Activated CD4-positive, alpha-beta memory T cell treated with anti-CD3 and anti-CD28 coated beads, Interleukin-2, amount 10 ng/mL, durations not matched to agents 7 days and 5 days (primary cell): ENCODE data around the gene TM6SF1. TPM values are rescaled to one million over a fixed set of nuclear protein-coding genes. Genes with fewer than 3 reads are reported as not detected.

ENCODE experiments used
- CTCF ChIA-PET: fragments of 350-600 bp; sonication (Branson Sonifier 250); formaldehyde crosslinking; loops from one replicate; lab custom pipeline; 2021; ENCODE audit warnings: antibody characterized with exemption, inconsistent platforms; lab: Charles Lee
- POLR2A ChIA-PET: fragments of 350-600 bp; sonication (Branson Sonifier 250); formaldehyde crosslinking; loops from one replicate; lab custom pipeline; 2021; ENCODE audit warnings: antibody characterized with exemption; lab: Charles Lee
- DNase-seq: peaks from one replicate; pipeline ENCODE4 v3.0.0-alpha.2; 2020
- H3K27ac Mint-ChIP-seq: one replicate; pipeline ENCODE4 v1.8.0; 2021; ENCODE audit warnings: mild to moderate bottlenecking, mixed read lengths
- H3K27me3 Mint-ChIP-seq: one replicate; pipeline ENCODE4 v1.8.0; 2021; ENCODE audit warnings: mixed read lengths
- H3K36me3 Mint-ChIP-seq: one replicate; pipeline ENCODE4 v1.8.0; 2021; ENCODE audit warnings: low read depth, mixed read lengths
- H3K4me1 Mint-ChIP-seq: one replicate; pipeline ENCODE4 v1.8.0; 2021; ENCODE audit warnings: mixed read lengths
- H3K4me3 Mint-ChIP-seq: one replicate; pipeline ENCODE4 v1.8.0; 2021; ENCODE audit warnings: mild to moderate bottlenecking, mixed read lengths
- H3K9me3 Mint-ChIP-seq: one replicate; pipeline ENCODE4 v1.8.0; 2021; ENCODE audit warnings: mixed read lengths
- total RNA-seq, 2 experiments: library from RNA; stranded (reverse); gene quantifications; one replicate each; pipeline ENCODE4 v1.2.3, GENCODE V29; 2021

The TM6SF1 gene
- total RNA-seq, 2 experiments from 2014 or later, result 20.4 to 22.0 TPM

DNA sequence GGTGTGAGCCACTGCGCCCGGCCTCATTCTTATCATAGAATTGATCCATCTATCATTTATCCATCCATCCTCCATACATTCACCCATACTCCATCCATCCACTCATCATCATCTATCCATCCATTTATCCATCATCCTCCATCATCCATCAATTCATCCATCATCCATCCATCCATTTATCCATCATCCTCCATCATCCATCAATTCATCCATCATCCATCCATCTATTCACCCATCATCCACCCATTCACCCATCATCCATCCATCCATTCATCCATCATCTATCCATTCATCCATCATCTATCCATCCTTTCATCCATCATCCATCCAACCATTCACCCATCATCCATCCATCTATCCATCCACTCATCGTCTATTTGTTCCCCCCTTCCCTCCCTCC, 3.7 kb downstream of the TM6SF1 start:
- no peak overlapping the region for H3K27ac Mint-ChIP-seq
- ChIA-PET CTCF (no interaction called here), POLR2A (no interaction called here)
- H3K9me3 Mint-ChIP-seq, result no peaks in the 10 kb centered on the region
- DNase-seq, result no peak
- no peak overlapping the region for H3K4me3 Mint-ChIP-seq
- H3K36me3 Mint-ChIP-seq, result peaks cover 56% of the 10 kb centered on the region
- H3K27me3 Mint-ChIP-seq, result peaks cover 23% of the 10 kb centered on the region
- H3K4me1 Mint-ChIP-seq, result peaks cover 38% of the 10 kb centered on the region

DNA sequence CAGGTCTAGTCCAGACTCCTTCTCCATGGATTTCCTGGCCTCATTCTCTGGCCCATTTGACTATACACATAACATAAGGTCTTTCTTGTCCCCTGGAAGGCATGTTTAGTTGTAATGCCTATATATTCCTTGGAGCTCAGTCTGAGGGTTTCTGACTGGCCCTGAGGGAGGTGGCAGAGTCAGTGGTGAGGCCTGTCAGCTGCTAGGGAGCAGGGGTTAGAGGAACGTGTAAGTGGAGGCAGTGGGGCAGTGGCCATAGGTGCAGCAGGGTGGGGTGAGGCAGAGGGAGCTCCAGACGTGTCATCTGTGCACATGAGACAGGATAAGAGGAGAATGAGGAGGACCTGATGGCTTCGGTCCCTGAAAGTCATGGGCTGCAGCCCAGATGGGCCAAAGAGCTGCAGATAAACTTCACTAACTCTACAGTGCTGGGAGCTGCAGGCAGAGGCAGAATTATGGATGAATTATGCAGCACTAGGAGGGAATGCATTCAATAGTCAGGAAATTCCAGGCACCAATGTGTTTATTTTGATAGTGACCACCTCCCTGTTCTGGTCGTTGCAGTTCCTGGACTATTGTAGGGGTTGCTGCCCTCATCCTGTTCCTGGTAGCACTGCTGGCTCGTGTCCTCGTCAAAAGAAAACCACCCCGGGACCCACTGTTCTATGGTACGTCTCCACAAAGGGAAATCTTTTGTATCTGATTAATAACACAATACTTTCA, 4.9 kb downstream of the TM6SF1 start:
- no peak for DNase-seq
- Mint-ChIP-seq H3K4me1 (peaks cover 36% of the 10 kb centered on the region), H3K27me3 (peaks cover 18% of the 10 kb centered on the region), H3K9me3 (no peaks in the 10 kb centered on the region), H3K27ac (no peak overlapping the region), H3K4me3 (no peak overlapping the region), H3K36me3 (peaks cover 51% of the 10 kb centered on the region)
- ChIA-PET POLR2A (no interaction called here), CTCF (no interaction called here)

DNA sequence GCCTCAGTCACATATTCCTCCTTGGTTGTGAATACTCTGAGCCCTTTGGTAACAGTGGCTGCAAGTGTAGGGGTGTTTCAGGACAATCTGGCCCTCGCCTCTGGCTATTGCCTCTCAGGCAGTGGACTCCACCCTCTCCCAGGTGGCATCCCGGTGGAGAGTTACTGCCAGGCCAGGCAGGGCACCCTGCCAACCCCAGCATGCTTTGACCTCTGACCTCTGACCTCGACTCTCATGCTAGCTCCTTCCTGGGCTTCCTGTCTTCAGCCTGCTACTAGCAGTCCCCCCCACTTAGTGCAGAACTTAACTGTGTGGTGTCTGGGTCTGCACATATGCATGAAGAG, 5.5 kb downstream of the TM6SF1 start:
- H3K4me1 Mint-ChIP-seq, result peaks cover 36% of the 10 kb centered on the region
- no peaks in the 10 kb centered on the region for H3K9me3 Mint-ChIP-seq
- peaks cover 51% of the 10 kb centered on the region for H3K36me3 Mint-ChIP-seq
- ChIA-PET CTCF (no interaction called here), POLR2A (no interaction called here)
- DNase-seq, result no peak
- H3K27me3 Mint-ChIP-seq, result peaks cover 18% of the 10 kb centered on the region
- no peak overlapping the region for H3K4me3 Mint-ChIP-seq
- no peak overlapping the region for H3K27ac Mint-ChIP-seq

DNA sequence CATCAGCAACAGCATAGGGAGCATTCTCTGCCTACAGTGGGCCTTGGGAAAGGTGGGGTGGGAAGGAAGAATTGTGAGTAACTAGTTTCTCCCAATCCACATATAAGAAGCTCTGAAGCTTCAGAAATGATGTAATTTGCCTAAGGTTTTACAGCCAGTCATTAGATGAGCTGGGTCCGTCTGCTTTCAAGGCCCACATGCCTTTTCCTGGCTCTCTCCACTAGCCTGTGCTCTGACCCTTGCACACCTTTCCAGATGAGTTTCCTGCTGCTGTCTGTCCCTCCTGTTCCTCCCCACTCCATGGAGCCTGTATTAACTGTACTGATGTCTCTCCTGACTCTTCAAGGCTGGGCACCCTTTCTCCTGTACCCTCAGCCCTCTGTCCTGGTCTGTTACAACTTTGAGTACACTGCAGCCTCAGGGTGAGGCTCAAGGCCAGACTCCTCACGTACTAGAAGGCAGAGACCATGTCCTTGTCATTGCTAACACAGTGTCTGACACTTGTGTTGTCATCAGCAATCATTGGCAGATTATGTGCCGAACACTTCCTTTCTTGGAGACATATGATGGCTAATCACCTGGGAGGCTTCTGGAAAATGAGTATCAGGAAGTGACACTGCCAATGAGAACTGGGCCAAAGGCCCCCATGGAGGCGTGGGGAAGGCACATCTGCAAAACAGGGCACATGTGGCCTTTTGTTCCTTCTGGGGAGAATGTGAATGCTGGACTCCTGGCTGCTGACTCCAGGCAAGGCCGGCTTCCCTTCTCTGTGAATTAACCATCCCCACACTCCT, 6.6 kb downstream of the TM6SF1 start:
- Mint-ChIP-seq H3K4me3 (no peak overlapping the region), H3K4me1 (peaks cover 24% of the 10 kb centered on the region), H3K27ac (no peak overlapping the region), H3K36me3 (peaks cover 41% of the 10 kb centered on the region), H3K9me3 (no peaks in the 10 kb centered on the region), H3K27me3 (peaks cover 11% of the 10 kb centered on the region)
- POLR2A ChIA-PET, result no interaction called here
- DNase-seq, result no peak
- CTCF ChIA-PET, result no interaction called here

DNA sequence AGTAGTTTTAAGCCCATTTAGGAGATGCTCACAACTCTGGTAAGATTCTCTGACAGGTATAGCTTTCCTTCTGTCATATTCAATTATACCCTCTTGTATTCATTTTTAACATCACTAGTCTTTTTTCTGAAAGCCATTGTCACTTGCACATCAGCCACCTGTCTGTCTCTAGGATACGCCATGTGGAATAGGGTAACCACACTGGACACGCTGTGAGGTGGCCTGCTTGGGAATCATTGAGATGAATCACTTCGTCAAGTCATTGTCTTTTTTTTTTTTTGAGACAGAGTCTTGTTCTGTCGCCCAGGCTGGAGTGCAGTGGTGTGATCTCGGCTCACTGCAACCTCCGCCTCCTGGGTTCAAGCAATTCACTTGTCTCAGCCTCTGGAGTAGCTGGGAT, 7.4 kb downstream of the TM6SF1 start:
- Mint-ChIP-seq H3K36me3 (peaks cover 42% of the 10 kb centered on the region), H3K27ac (no peak overlapping the region), H3K4me1 (peaks cover 17% of the 10 kb centered on the region), H3K27me3 (peaks cover 7% of the 10 kb centered on the region), H3K9me3 (no peaks in the 10 kb centered on the region), H3K4me3 (no peak overlapping the region)
- ChIA-PET POLR2A (no interaction called here), CTCF (no interaction called here)
- DNase-seq, result no peak

DNA sequence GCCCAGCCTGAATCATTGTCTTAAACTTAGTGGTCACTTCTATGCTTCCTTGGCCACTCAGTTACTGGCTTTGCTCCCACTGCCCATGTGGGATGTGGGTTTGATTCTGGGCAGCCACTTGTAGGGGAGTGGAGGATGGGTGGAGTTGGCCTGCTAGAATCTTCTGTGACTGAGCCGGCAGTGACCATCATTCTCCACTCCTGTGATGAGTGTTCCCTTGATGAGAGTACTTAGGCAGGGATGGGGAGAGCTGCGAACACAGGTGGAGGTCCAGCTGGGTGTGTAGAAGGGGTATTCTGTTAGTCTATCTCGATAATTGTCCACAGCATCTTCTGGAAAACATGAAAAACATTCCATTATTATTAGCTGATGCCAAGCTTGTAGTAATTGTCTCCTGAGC, 8.0 kb downstream of the TM6SF1 start:
- Mint-ChIP-seq H3K9me3 (no peaks in the 10 kb centered on the region), H3K27me3 (peaks cover 5% of the 10 kb centered on the region), H3K4me3 (no peak overlapping the region), H3K27ac (no peak overlapping the region), H3K36me3 (peaks cover 40% of the 10 kb centered on the region), H3K4me1 (peaks cover 12% of the 10 kb centered on the region)
- ChIA-PET CTCF (no interaction called here), POLR2A (no interaction called here)
- no peak for DNase-seq

DNA sequence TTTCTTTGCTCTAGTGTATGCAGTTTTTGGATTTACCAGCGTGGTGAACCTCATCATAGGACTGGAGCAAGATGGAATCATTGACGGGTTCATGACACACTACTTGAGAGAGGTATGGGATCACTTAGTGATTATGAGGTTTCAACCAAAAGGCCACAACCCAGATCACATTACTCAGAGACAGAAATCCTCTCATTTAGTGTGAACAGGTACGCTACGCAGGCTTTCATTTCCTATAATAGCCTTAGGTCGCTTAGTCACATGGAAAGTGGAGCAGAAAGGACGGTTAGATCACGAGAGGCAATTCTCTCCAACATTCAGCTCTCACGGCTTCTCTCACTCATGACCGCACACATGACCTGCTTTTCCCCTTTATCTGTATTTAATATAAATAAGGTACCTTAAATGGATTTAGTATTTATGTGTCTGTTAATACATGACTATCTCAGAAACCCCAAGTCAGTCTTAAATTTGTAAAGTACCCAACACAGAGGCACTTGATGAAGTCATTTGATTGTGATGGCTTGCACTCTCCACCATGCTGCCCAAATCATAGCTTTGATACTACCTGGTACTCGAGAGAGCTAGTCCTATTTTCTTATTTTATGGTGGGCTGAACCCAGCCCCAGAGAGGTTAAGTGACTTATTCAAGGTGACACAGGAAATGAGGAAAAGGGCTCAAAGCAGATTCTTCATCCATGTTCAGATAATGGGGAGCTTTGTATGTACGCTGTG, 8.6 kb downstream of the TM6SF1 start:
- Mint-ChIP-seq H3K27ac (no peak overlapping the region), H3K36me3 (peaks cover 38% of the 10 kb centered on the region), H3K27me3 (peaks cover 5% of the 10 kb centered on the region), H3K4me1 (peaks cover 10% of the 10 kb centered on the region), H3K4me3 (no peak overlapping the region), H3K9me3 (no peaks in the 10 kb centered on the region)
- ChIA-PET CTCF (interaction anchor here (0.6 kb wide), 1 partner anchor 573 kb away, joined by 4 read pairs; no protein-coding TSS in a partner anchor), POLR2A (interaction anchor here (0.7 to 0.9 kb wide), 3 partner anchors 8 to 49 kb away, joined by 3 read pairs; partner anchors contain the start of genes BTBD1 and TM6SF1)
- no peak for DNase-seq

DNA sequence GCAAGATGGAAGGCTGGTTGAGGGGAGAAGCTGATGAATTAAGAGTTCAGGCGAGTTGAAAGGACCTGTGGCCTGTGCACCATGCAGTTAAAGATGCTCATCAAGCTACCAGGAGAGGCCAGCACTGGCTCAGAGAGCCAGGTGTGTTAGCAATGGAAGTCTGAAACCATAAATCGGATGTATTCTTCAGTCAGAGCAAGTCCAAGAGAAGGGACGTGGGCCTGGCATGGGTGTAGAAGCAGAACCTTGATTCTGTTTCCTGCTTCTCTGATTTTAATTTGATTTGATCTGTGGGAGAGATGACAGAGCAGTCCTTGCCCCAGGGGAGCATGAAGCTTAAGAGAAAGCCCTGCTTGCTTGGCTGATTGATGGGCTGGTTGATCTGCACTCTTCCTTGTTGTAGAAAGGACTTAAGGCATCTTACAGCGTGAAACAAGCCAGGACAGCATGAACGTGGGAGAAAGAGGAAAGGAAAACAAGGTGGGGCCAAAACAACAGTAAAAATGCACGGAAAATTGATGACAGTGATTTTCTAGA, 10.9 kb downstream of the TM6SF1 start:
- Mint-ChIP-seq H3K4me1 (peaks cover 8% of the 10 kb centered on the region), H3K4me3 (no peak overlapping the region), H3K9me3 (no peaks in the 10 kb centered on the region), H3K27ac (no peak overlapping the region), H3K36me3 (peaks cover 43% of the 10 kb centered on the region), H3K27me3 (no peaks in the 10 kb centered on the region)
- ChIA-PET CTCF (no interaction called here), POLR2A (no interaction called here)
- DNase-seq, result no peak

DNA sequence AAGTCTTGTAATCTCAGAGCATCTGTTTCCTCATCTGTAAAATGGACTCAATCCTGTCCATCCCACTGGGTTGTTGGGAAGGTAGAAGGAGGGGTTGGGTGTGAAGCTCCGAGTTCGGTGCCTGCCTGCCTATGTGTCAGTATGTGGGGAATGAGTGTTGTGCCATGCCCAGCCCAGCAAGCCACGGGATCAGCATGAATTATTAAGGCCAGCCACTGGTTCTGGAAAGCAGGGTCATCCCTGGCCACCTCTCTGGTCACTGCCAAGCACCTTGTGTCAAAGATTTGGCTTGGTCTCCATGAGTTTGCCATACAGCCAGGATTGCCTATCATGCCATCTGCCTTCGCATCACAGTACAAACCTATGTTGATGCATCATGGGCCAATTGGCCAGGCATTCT, 11.5 kb downstream of the TM6SF1 start:
- H3K36me3 Mint-ChIP-seq, result peaks cover 39% of the 10 kb centered on the region
- H3K4me1 Mint-ChIP-seq, result peaks cover 8% of the 10 kb centered on the region
- ChIA-PET POLR2A (no interaction called here), CTCF (no interaction called here)
- no peak overlapping the region for H3K27ac Mint-ChIP-seq
- DNase-seq, result no peak
- no peak overlapping the region for H3K4me3 Mint-ChIP-seq
- no peaks in the 10 kb centered on the region for H3K9me3 Mint-ChIP-seq
- no peaks in the 10 kb centered on the region for H3K27me3 Mint-ChIP-seq

DNA sequence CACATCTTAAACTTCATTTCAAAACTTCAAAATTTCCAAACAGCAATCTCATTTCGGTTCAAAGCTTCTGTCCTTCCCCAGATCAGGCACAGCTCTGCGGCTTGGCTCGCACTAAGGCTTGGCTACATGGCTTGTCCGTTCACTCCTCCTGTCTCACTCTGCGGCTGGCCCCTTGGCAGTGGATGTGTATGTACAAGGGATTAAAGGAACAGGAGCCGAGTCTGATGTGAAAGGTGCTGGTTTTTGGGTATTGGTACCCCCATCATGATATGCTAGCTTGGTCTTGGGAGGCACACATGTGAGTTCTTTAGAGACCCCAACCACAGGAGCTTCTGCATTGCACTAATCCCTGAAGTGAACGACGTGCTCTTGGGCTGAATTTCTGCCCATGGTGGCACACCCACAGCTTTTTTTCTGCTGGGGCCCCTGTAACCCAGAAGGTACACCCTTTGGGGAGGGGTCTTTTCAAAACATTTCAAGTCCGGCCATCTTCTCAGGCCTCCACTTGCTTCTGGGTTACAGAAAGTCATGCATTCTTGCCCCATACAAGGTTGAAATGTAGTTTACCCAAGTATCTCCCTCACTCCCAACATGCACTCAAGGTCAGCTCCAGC, 12.6 kb downstream of the TM6SF1 start:
- Mint-ChIP-seq H3K4me3 (no peak overlapping the region), H3K4me1 (peaks cover 8% of the 10 kb centered on the region), H3K27ac (no peak overlapping the region), H3K36me3 (peaks cover 34% of the 10 kb centered on the region), H3K27me3 (no peaks in the 10 kb centered on the region), H3K9me3 (no peaks in the 10 kb centered on the region)
- DNase-seq, result no peak
- ChIA-PET CTCF (interaction anchor here (0.6 kb wide), 1 partner anchor 82 kb away, joined by 3 read pairs; no protein-coding TSS in a partner anchor), POLR2A (no interaction called here)

DNA sequence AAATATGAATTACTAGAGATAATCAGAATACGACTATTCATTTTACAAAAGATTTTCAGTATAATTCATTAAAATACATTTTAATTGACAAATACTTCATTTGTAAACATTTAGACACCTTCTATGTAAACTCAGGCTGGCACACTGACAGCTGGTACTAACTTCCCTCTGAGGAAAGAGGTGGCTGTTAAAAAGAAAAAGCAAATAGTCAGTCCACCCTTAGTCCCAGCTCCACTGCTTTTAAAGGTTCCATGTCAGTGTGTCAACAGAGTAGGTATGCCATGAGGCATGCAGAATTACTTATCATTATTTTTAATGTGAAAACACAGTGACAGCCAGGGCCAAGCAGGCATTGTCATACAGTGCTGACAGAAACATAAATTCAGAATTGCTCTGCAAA, 16.1 kb downstream of the TM6SF1 start:
- CTCF ChIA-PET, result no interaction called here
- Mint-ChIP-seq H3K36me3 (peaks cover 39% of the 10 kb centered on the region), H3K4me1 (no peaks in the 10 kb centered on the region), H3K27ac (no peak overlapping the region), H3K4me3 (no peak overlapping the region), H3K27me3 (no peaks in the 10 kb centered on the region), H3K9me3 (no peaks in the 10 kb centered on the region)
- POLR2A ChIA-PET, result no interaction called here
- DNase-seq, result no peak

DNA sequence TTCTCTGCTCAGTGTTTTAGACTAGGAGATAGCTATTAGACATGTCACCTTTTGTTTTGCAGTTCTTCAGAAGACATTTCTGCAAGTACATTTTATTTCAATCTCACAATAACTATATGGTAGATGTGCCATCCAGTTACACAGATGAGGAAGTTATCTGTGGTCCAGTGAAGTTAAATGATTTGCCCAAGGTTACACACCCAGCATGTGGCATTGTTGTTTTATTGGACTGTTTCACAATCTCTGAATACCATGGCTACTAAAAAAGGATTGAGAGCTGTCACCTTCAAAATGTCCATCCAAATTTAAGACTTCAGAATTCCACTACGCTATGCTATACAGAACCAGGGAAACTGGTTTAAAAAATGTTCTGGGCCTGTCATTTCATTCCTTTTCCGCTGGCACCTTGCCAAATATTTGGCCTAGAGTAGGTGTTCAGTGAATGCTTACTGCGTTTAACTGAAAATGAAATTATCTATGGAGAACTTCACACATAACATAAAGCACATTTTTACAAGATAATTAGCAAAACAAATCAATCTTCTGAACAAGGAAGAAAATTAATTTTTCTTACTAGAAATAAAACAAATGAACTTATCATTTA, 20.2 kb downstream of the TM6SF1 start:
- DNase-seq, result no peak

More for the DNA sequence above, 20.2 kb downstream of the TM6SF1 start:
- Mint-ChIP-seq H3K4me1 (no peaks in the 10 kb centered on the region), H3K27me3 (no peaks in the 10 kb centered on the region), H3K36me3 (peaks cover 34% of the 10 kb centered on the region), H3K4me3 (no peak overlapping the region), H3K9me3 (no peaks in the 10 kb centered on the region), H3K27ac (no peak overlapping the region)
- ChIA-PET CTCF (no interaction called here), POLR2A (no interaction called here)
